Stimulated activated CD8-positive, alpha-beta memory T cell treated with anti-CD3 and anti-CD28 coated beads, Interleukin-4, amount 100 ng/mL, for 48 hours (primary cell): ENCODE results near the gene PARD3.

Source experiments
- DNase-seq: peaks from one replicate; pipeline ENCODE4 v3.0.0-alpha.2; 2020

PARD3 gene

DNA sequence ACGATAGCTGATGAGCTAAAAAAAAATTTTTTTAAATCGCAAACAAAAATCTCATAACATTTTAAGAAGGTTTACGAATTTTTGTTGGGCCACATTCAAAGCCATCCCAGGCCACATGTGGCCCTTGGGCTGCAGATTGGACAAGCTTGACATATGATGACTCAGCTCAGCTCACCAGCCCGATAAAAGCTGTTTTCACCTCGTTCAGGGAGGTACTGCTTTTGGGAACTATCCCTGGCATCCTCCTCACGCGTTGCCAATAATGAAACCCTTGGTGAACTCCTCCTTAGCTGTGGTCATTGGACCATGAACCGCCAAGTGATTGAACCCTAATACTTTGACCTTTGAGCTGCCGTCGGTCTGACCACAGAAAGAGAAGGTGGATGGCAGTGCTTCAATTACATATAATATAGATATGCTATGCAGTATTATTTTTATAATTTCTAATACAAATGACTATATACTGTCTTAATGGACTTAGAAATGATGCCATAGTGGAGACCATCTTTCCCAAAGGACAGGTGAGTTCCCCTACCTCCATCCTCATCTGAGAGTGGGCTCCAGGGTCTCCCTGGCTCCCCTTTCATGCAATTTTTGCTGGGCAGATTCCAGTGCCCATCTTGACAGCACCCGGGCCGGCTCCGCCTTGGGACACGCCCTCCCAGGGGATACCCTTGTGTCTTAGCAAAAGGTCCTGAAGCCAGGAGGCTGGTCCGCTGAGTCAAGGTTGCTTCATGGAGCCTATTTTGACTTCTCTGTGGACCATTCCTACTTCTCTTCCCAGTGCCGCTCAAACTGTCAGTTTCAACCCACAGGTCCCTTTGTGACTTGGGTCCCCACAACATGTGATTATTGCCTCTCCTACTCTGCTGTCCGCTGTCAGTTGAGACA lies 707.2 kb downstream of the PARD3 start:
- DNase-seq, result no peak

- no peak for DNase-seq
Observed at GRCh38 chr10:34106356-34106885, 708.7 kb downstream of the PARD3 start.

DNA sequence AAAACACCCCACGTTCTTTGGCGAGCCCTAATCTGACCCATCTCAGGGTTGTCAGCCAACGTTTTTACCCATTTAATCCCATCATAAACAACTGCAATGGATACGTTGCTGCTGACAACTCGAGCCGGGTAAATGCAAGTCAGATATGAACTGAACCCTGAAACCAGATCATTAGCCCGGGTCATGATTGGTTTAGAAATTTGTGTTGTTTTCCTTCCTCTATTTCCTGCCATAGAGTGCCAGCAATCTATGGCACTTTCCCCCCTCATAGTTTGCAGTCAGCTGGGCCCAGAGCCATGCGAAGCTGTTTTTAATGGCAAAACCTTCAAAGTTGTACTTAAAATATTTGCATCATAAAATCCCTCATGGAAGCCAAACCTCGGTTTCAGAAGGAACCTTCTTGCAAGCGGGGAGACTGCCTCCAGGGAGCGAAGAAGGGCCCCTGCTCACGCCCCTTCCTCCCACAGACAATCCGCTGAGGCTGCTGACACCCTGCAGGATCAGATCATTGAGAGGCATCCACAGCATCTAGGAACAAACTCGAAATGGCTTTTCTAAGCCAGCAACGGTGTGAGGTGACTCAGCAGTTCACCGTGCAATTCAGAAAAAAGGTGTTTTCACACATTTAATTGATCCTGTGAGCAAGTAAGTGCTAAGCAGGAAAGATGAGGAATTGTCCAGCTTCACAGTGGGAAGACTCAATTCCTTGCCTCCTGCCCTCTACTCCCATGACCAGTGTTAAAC lies 710.1 kb downstream of the PARD3 start:
- DNase-seq, result no peak

DNA sequence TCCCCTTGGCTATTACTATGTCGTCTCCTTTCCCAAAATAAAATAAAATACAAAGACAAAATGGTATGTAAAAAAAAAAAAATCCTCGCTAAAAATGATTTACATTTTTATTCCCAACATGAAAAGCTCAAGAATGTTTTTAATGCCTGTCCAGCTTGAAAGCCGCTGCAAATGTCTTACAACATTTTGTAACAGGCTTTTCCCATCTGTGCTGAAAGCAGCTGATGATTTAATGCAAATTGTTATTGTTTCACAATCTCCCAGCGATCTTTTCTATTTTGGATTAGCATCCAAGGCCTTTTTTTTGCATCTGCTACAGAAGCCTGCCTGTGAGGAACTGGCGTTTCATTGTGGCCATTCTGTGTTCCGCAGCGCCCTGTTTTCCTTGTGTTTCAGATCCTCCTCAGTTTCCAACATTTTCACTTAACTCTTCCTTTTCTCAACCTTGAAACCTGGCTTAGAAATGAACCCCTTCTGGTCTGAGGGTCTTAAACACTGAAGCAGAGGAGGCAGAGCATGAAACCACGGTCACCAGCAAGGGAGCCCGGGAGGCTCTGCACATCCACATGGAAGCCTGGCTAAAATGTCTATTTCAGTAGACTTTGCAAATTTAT lies 712.1 kb downstream of the PARD3 start:
- no peak for DNase-seq

- DNase-seq, result no peak
Observed at GRCh38 chr10:34102237-34102673, 712.8 kb downstream of the PARD3 start.

DNA sequence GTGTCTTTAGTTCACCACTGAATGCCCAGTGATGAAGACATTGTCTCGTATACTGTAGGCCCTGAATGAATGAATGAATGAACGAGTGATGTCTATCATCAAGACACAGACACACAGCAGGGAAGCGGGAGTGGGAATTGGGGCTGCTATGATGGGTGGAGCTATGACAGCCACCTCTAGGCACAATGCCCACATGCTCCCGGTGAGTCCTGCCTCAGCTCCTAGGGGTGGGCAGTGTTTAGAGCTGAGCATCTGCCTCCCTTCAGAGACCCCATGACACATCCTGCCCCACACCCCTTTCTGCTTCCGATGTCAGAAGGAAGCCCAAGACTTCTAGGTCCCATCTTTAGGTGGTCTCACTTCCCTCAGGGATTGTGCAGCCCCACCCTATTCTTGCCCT lies 714.1 kb downstream of the PARD3 start:
- DNase-seq, result no peak

- no peak for DNase-seq
Observed at GRCh38 chr10:34098821-34099567, 716.1 kb downstream of the PARD3 start.

GRCh38 chr10:34097682-34098081 lies 717.4 kb downstream of the PARD3 start:
- DNase-seq, result no peak

DNA sequence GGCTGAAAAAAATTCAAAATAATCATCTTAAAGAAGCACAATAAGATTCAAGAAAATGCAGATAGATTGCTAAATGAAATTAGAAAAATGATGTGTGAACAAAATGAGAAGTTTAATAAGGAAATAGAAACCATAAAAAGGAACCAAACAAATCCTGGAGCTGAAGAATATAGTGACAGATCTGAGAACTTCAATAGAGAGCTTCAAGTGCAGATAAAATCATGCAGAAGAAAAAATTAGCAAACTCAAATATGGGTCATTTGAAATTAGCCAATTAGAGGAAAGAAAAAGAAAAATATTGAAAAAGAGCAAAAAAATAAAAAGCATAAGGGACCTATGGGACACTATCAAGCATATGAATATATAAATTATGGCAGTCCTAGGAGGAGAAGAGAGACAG lies 720.1 kb downstream of the PARD3 start:
- no peak for DNase-seq

DNA sequence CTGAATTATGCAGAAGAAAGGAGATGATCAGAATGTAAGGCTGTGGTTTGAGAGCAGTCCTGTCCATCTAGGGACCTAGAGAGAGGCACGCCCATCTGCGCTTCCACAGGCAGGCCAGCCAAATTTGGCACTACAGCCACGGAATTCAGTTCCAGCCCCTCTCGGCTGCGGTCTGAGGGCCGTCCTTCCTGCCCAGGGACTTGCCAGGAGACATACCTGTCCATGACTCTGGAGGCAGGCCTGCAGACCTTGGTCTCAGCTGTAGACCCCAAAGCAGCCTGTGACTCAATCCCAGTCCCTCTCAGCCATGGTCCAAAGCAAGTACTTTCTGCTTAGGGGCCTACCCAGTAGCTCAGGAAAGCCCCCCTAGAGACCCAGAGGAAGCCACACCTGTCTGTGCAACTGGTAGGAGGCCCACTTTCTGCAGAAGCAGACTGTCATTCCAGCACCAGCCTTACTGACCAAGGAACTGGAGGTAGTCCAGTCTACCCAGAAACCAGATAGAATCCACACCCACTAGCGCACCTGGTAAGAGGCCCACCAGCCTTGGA lies 720.9 kb downstream of the PARD3 start:
- DNase-seq, result no peak

DNA sequence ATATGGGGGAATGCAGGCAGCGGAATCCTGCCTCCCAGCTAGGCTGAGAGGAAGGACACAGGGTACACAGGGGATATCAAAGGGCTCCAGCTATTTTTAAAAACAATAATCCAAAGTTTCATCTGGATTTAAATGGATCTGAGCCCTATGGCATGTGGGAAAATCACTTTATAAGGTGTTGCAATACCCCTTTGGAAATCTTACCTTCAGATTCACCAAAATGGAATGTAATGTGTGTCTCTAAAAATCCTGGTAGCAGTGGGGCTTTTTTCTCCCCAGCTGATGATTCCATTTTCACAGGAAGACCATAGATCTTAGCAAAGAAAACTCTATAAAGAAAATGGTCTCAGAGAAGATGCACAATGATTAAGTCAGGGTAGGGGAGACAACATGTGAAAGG lies 722.2 kb downstream of the PARD3 start:
- no peak for DNase-seq

DNA sequence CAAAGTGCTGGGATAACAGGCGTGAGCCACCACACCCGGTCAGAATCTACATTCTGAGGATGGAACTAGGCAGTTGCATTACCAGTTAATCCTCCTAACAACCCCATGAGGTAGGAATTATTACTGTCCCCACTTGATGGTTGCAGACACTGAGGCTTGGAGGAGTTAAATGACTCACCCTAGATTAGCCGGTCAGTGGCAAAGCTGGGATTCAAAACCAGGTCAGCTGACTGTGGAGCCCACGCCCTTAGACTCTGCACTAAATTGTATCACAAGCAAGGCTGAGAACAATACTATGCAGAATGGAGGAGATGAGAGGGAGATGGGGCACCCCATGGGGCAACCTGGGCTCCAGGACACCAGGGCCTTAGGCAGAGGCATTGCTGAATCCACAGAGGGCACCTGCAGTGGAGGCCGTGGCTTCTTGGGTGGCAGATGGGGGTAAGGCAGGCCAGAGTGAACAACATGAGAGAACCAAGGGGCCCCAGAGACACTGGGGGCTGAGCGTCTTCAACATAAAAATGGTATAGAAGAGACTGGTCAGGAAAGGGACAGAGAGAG lies 723.4 kb downstream of the PARD3 start:
- no peak for DNase-seq

GRCh38 chr10:34089253-34089652 lies 725.8 kb downstream of the PARD3 start:
- no peak for DNase-seq

DNA sequence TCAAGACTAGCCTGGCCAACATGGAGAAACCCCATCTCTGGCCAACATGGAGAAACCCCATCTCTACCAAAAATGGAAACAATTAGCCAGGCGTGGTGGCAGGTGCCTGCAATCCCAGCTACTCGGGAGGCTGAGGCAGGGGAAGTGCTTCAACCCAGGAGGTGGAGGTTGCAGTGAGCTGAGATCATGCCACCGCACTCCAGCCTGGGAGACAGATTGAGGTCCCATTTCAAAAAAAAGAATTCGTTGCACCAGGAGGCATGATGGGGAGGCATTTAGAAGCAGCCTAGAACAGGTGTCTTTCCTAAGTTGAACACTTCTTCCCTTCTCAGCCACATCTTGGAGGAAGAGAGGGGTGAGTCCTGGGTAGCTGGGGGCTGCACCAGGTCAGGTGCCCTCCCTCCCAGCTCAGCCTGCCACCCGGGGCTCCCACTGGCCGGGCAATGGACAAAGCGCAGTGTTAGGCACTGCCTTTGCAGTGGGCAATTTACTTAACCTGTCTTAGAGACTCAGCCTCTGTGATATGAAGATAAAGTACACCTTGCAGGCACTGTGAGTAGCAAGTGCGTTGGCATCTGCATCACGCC lies 726.8 kb downstream of the PARD3 start:
- no peak for DNase-seq

GRCh38 chr10:34087095-34087418 lies 728.0 kb downstream of the PARD3 start:
- no peak for DNase-seq

DNA sequence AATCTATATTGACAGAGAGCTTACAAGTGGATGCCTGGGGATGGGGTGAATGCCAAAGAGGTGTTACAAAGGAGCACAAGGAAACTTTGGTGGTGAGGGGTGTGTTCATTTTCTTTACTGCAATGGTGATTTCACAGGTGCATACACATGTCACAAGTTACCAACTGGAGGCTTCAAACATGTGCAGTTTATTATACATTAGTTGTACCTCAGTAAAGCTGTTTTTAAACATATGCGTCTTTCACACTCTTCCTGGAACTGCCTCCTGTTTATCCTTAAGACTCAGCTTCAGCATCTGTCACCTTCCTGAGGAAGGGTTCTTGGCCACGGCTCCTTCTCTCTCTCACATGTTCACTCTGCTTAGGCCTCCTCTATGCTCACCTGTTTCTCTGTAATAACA lies 731.5 kb downstream of the PARD3 start:
- no peak for DNase-seq

- no peak for DNase-seq
Observed at GRCh38 chr10:34081948-34082347, 733.1 kb downstream of the PARD3 start.

- DNase-seq, result no peak
Observed at GRCh38 chr10:34081347-34081743, 733.8 kb downstream of the PARD3 start.

DNA sequence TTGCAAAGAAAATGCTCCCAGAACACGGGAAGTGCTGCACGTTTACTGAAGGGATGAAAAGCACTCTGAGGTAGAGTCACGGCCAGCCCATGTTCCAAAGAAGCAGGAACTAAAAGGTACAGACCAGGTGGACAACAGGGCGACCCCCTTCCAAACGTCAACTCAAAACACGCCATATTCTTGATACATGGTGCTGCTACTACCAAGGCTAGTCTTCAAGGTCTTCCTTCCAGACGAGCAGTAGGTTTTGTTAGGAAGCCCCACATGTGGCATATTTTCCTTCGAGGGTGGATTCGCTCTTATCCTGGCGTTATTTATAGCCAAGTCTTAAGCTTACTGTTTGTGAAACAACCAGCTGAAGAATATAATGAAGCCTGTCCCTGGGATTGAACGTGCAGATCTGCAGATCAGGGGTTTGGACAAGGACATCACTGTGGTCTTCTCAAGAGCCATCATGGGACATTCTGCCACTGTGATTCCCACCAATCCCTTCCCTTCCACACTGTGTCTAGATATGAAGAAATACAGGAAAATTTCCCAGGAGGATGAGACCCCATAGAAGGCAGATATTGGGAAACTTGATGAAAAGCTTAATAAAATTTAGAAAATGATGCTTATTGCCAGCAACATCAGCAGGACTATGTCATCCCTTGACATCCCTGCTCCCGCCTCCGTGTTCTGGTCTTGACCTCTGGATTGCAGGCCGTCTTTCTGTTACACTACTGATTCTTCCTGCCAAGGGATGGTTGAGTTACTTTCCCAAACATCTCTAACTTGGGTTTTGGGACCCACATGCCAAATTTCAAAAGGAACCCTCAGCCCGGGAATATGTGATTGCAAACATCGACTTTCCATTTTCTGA lies 734.4 kb downstream of the PARD3 start:
- DNase-seq, result no peak

DNA sequence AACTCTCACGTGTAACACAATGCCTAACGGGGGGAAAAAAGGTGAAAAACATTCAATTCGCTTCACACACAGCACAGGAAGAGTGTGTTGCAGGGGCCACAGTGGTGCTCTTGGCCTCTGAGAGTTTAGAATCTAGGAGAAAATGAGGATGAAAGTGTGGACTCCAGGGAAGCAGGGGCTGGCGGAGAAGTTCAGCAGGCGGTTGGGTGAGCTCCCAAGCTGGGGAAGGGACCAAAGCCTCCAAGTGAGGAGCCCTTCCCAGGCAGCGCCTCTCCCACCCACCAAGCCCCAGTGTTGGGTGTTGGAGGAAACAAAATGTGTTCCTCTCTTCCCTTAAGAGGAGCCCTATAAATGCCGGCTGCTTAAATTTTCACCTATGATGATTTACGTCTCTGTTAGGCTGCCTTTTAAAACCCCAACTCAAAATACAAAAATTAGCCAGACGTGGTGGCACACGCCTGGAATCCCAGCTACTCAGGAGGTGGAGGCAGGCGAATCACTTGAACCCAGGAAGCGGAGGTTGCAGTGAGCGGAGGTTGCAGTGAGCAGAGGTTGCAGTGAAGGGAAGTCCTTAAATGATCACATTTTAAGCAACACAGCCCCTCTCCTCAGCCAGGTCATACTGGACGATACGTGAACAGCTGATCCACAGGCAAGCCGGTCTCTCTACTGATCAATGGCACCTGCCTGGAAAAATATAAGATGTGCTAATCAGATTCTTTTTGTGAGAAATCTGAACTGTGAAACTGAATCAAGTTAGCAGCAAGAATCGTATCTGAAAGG lies 735.2 kb downstream of the PARD3 start:
- DNase-seq, result no peak
